GM12878 (cell line): ENCODE results near the gene VPS52.

Experiments used
- BHLHE40 ChIP-seq, 2 experiments: fragments of 450-650 bp in 1 of 2; IDR thresholded peaks; 2 replicates each; pipeline ENCODE4 v1.6.1; 2011 to 2017; ENCODE audit warnings: low read depth in 2 of 2, borderline replicate concordance in 1 of 2, improper control_type of control experiment in 1 of 2, low read length in 1 of 2, mild to moderate bottlenecking in 1 of 2
- CBX3 ChIP-seq: fragments of 200-600 bp; sonication (generic); IDR thresholded peaks from 2 replicates; pipeline ENCODE4 v1.6.1; 2016; ENCODE audit warnings: low read depth, borderline replicate concordance
- CTCF ChIP-seq, 3 experiments: IDR thresholded peaks in 2 of 3; conservative IDR thresholded peaks in 1 of 3; 2 replicates each; pipeline ENCODE4 v1.5.1; 2011; ENCODE audit warnings: low read depth in 3 of 3, low read length in 3 of 3, mild to moderate bottlenecking in 3 of 3, control low read depth in 2 of 3, moderate library complexity in 2 of 3, inconsistent platforms in 1 of 3, mixed read lengths in 1 of 3; ENCODE audit not compliant: control insufficient read depth in 2 of 3, insufficient read depth in 1 of 3; ENCODE audit errors: extremely low read depth in 1 of 3
- EZH2 ChIP-seq: IDR thresholded peaks from 2 replicates; pipeline ENCODE4 v1.6.1; 2012; ENCODE audit warnings: low read depth, mild to moderate bottlenecking, control low read depth, inconsistent platforms, low read length, borderline replicate concordance; ENCODE audit not compliant: control insufficient read depth
- MXI1 ChIP-seq: fragments of 150-350 bp; IDR thresholded peaks from 2 replicates; pipeline ENCODE4 v1.6.1; 2011; ENCODE audit warnings: low read depth, mild to moderate bottlenecking, inconsistent platforms, low read length, improper control_type of control experiment
- NR2F1 ChIP-seq: fragments of 450-650 bp; conservative IDR thresholded peaks from 2 replicates; pipeline ENCODE4 v1.6.1; 2017; ENCODE audit warnings: mild to moderate bottlenecking
- SIN3A ChIP-seq: IDR thresholded peaks from 2 replicates; pipeline ENCODE4 v1.6.1; 2012; ENCODE audit warnings: low read depth, low read length, improper control_type of control experiment
- SUPT20H ChIP-seq: IDR thresholded peaks from 2 replicates; pipeline ENCODE4 v1.6.1; 2011; ENCODE audit warnings: low read depth, mild to moderate bottlenecking, low read length, moderate library complexity, borderline replicate concordance; ENCODE audit not compliant: control insufficient read depth
- YY1 ChIP-seq: IDR thresholded peaks from 2 replicates; pipeline ENCODE4 v1.6.1; 2011; ENCODE audit warnings: low read depth, mild to moderate bottlenecking, low read length
- ZNF217 ChIP-seq: fragments of 450-650 bp; IDR thresholded peaks from 2 replicates; pipeline ENCODE4 v1.6.1; 2017; ENCODE audit warnings: antibody characterized with exemption, mild to moderate bottlenecking
- ZNF592 ChIP-seq: fragments of 450-650 bp; IDR thresholded peaks from 2 replicates; pipeline ENCODE4 v1.6.1; 2017; ENCODE audit warnings: mild to moderate bottlenecking, moderate library complexity
- TF ChIP-seq, protein P1 (sequence below): fragments of 450-650 bp; IDR thresholded peaks from 2 replicates; pipeline ENCODE4 v1.6.1; 2016; ENCODE audit warnings: mild to moderate bottlenecking

- TF ChIP-seq CBX3 (no peak), BHLHE40 (IDR thresholded peaks at IDR 0.05; ENCODE audit: borderline replicate concordance in 1 of 2, low read depth in 2 of 2, low read length in 1 of 2) (no peak), ZNF217 (no peak), CTCF (IDR thresholded peaks at IDR 0.05 in 2 of 3, conservative IDR thresholded peaks at IDR 0.05 in 1 of 3; ENCODE audit: control insufficient read depth in 2 of 3, extremely low read depth in 1 of 3, insufficient read depth in 1 of 3, low read depth in 3 of 3, low read length in 3 of 3) (no peak), YY1 (no peak), EZH2 (no peak), SIN3A (no peak), NR2F1 (no peak), SUPT20H (no peak), ZNF592 (no peak), MXI1 (no peak)
- TF ChIP-seq, protein P1, sequence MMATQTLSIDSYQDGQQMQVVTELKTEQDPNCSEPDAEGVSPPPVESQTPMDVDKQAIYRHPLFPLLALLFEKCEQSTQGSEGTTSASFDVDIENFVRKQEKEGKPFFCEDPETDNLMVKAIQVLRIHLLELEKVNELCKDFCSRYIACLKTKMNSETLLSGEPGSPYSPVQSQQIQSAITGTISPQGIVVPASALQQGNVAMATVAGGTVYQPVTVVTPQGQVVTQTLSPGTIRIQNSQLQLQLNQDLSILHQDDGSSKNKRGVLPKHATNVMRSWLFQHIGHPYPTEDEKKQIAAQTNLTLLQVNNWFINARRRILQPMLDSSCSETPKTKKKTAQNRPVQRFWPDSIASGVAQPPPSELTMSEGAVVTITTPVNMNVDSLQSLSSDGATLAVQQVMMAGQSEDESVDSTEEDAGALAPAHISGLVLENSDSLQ = no peak
These were observed 30.2 kb upstream of the VPS52 start for GRCh38 chr6:33301877-33302276.
